ENCODE results near the gene PRPH. TPM values are rescaled to one million over a fixed set of nuclear protein-coding genes. Genes with fewer than 3 reads are reported as not detected.
"Not testable (repeated sequence)": the region's sequence is repeated elsewhere in the genome, so short reads cannot be mapped to it uniquely, and the experiment has no call there.

Gene PRPH
- total RNA-seq, 4 donors from 2014 or later: 0.19 to 1.4 (median 0.61) TPM; not detected in 1

DNA sequence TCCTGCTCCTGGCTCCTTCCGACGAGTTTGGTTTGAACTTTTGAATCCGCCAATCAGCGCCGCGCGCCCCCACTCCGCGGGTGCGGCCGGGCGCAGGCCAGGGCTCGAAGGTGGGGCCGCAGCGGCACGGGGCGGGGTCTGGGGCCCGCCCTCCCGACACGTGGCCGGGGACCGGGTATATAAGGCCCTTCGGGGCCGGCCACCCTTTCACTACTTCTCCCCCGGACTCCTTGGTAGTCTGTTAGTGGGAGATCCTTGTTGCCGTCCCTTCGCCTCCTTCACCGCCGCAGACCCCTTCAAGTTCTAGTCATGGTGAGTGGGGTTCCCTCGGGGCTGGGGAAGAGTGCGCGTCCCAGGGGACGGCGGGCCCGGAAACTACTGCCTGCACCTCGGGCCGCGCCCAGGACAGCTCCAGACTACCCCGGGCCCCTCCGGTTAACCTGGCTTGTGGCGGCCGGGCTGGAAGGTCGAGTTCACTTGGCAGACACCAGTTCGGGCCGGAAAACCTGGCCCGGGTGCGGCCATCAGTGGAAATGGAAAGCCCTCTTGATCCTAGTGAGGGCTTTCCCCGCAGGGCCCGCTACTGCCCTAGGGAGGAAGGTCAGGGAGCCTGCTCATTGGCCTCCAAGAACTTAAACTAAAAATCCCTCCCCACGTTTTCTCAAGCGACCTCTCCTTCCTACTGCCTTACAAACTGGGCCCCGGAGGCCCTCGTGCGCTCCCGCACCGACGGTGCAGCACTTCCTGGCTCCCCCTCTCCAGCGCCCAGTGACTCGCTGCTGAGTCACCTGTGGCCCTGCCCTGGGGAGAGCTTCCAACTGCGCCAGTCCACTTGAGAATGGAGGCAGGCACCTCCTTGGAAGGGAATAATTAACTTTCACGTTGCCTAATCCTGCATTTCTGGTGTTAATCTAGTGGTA lies 29.8 kb upstream of the PRPH start, which contains the start of gene TUBA1C:
TSS of gene TUBA1C (plus strand) at position 210 of the 920 bp plus-strand sequence. CDS start at position 310, 100 bp downstream.
- TF ChIP-seq POLR2A (IDR thresholded peaks at IDR 0.05): peak in 1 of 2 donors; percentile 82
- TF ChIP-seq, protein P1, sequence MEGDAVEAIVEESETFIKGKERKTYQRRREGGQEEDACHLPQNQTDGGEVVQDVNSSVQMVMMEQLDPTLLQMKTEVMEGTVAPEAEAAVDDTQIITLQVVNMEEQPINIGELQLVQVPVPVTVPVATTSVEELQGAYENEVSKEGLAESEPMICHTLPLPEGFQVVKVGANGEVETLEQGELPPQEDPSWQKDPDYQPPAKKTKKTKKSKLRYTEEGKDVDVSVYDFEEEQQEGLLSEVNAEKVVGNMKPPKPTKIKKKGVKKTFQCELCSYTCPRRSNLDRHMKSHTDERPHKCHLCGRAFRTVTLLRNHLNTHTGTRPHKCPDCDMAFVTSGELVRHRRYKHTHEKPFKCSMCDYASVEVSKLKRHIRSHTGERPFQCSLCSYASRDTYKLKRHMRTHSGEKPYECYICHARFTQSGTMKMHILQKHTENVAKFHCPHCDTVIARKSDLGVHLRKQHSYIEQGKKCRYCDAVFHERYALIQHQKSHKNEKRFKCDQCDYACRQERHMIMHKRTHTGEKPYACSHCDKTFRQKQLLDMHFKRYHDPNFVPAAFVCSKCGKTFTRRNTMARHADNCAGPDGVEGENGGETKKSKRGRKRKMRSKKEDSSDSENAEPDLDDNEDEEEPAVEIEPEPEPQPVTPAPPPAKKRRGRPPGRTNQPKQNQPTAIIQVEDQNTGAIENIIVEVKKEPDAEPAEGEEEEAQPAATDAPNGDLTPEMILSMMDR (IDR thresholded peaks at IDR 0.05): no peak
- intact Hi-C loops (cut with DNase I; ENCODE audit: low total_unique reads): no loop called here
- peak within 1 kb of the TSS; percentile 90 for H3K4me3 ChIP-seq (ENCODE audit: low read depth, poor library complexity, severe bottlenecking)

DNA sequence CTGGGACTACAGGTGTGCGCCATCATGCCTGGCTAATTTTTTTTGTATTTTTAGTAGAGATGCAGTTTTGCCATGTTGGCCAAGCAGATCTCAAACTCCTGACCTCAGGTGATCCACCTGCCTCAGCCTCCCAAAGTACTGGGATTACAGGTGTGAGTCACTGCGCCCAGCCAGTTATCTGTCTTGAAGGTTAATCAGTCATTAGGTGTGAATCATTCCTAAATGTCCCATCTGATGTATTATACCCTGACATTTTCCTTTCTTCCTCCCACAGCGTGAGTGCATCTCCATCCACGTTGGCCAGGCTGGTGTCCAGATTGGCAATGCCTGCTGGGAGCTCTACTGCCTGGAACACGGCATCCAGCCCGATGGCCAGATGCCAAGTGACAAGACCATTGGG lies 25.8 kb upstream of the PRPH start:
- DNase-seq (ENCODE audit: low spot score in 2 of 2); H3K4me3 ChIP-seq (ENCODE audit: low read depth, poor library complexity, severe bottlenecking); intact Hi-C loops (cut with DNase I; ENCODE audit: low total_unique reads): not testable (repeated sequence)
- 49 to 62% methylated on average over 6 of the region's 6 CpGs for WGBS, 2 donors

More for the DNA sequence above, 29.8 kb upstream of the PRPH start, which contains the start of gene TUBA1C:
- DNase-seq (ENCODE audit: low spot score in 2 of 2): peak; percentile 91 to 98
- WGBS, 2 donors: 1 to 2% methylated on average over 51 to 61 of the region's 61 CpGs

DNA sequence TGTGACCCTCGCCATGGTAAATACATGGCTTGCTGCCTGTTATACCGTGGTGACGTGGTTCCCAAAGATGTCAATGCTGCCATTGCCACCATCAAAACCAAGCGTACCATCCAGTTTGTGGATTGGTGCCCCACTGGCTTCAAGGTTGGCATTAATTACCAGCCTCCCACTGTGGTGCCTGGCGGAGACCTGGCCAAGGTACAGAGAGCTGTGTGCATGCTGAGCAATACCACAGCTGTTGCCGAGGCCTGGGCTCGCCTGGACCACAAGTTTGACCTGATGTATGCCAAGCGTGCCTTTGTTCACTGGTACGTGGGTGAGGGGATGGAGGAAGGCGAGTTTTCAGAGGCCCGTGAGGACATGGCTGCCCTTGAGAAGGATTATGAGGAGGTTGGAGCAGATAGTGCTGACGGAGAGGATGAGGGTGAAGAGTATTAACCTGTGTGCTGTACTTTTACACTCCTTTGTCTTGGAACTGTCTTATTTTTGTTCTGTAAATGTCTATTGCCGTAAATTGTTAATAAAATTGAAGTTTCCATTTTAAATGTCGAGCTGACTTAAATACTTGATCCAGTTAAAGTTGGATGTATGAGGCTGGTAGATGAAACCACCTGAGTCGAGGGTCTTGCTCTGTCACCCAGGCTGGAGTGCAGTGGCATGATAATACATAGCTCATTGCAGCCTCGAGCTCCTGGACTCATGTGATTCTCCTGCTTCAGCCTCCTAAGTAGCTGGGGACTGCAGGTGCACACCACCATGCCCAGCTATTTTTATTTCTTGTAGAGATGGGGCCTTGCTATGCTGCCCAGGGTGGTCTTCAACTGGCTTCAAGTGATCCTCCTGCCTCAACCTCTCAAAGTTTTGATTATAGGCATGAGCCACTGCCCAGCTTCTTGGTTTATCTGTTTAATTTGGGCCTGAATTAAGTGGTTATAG lies 21.9 kb upstream of the PRPH start:
- DNase-seq (ENCODE audit: low spot score in 2 of 2): no peak
- intact Hi-C loops (cut with DNase I; ENCODE audit: low total_unique reads): no loop called here
- no peak overlapping the region for H3K4me3 ChIP-seq (ENCODE audit: low read depth, poor library complexity, severe bottlenecking)
- no peak for TF ChIP-seq POLR2A (IDR thresholded peaks at IDR 0.05)
- TF ChIP-seq, protein P1 (IDR thresholded peaks at IDR 0.05): no peak
- 93 to 94% methylated on average over 15 to 16 of the region's 16 CpGs for WGBS, 2 donors

DNA sequence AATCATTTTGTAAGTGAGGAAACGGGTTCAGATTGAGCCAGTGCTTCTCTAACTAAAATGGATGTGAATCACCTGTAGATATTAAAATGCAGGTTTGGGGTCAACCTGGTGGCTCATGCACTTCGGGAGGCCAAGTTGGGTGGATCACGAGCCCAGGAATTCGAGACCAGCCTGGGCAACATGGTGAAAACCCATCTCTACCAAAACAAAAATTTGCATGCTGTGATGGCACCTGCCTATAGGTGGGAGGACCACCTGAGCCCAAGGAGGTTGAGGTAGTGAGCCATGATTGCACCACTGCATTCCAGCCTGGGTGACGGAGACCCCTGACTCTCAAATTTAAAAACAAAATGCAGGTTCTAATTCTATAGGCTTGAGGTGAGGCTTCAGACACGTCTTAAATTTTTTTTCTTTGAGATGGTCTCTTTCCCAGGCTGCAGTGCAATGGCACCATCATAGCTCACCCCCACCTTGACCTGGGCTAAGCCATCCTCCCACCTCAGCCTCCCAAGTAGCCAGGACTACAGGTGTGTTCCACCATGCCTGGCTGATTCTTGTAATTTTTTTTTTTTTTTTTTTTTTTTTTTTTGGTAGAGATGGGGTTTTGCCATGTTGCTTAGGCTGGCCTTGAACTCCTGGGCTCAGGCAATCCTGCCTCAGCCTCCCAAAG lies 21.1 kb upstream of the PRPH start:
- 91 to 96% methylated on average over 6 of the region's 6 CpGs for WGBS, 2 donors
- DNase-seq (ENCODE audit: low spot score in 2 of 2): no peak
- TF ChIP-seq, protein P1 (IDR thresholded peaks at IDR 0.05): no peak
- no peak for TF ChIP-seq POLR2A (IDR thresholded peaks at IDR 0.05)
- no peak overlapping the region for H3K4me3 ChIP-seq (ENCODE audit: low read depth, poor library complexity, severe bottlenecking)
- intact Hi-C loops (cut with DNase I; ENCODE audit: low total_unique reads): no loop called here

DNA sequence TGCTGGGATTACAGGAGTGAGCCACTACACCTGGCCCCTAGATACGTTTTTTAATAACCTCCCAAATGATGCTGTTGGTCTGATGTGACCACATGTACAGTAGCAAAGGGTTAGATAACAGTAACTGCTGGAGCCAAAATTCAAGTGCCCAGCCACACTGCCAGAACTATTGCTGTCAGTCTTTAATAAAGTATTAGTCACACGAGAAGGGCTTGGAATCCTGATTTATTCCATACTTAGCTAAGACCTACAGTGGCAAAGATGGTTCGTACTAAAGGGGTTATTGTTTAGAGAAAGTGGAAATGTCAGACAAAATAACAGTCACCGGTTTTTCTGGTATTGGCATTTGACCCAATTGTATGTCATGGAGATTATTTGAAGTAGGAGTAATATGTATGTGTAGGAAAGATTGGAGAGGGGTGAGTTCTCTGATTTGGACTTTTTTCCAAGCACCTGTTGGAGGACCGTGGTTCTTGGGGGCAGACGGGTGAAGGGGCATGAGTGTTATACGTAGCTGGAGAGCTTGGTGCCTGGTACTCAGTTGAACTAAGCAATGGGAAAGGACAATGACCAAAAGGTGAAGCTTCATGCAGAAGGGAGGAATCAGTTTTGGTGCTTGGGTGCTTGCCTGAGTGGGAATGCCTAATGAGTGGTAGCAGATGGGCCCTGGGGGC lies 20.4 kb upstream of the PRPH start:
- 74 to 81% methylated on average over 7 of the region's 7 CpGs for WGBS, 2 donors
- no peak for DNase-seq (ENCODE audit: low spot score in 2 of 2)

More for the DNA sequence above, 20.4 kb upstream of the PRPH start:
- intact Hi-C loops (cut with DNase I; ENCODE audit: low total_unique reads): no loop called here
- no peak overlapping the region for H3K4me3 ChIP-seq (ENCODE audit: low read depth, poor library complexity, severe bottlenecking)
- TF ChIP-seq, protein P1 (IDR thresholded peaks at IDR 0.05): no peak
- TF ChIP-seq POLR2A (IDR thresholded peaks at IDR 0.05): no peak

All from lower leg skin (tissue), 4 donors.